Testis (tissue), 5 donors: ENCODE data around the gene NEK2. TPM values are rescaled to one million over a fixed set of nuclear protein-coding genes. Genes with fewer than 3 reads are reported as not detected.
"Not testable (repeated sequence)": the region's sequence is repeated elsewhere in the genome, so short reads cannot be mapped to it uniquely, and the experiment has no call there.

Experiments used
- DNase-seq: peaks from one replicate; pipeline ENCODE4 v3.0.0-alpha.2; 2019
- H3K27ac ChIP-seq, 2 donors: fragments of 200-600 bp; sonication (generic); one replicate each; pipeline ENCODE4 v1.5.1; 2019
- H3K27me3 ChIP-seq: fragments of 200-600 bp; sonication (generic); one replicate; pipeline ENCODE4 v1.5.1; 2019
- H3K36me3 ChIP-seq: fragments of 200-600 bp; sonication (generic); one replicate; pipeline ENCODE4 v1.5.1; 2017; ENCODE audit warnings: low read depth; ENCODE audit errors: missing control alignments
- H3K4me1 ChIP-seq: fragments of 200-600 bp; sonication (generic); one replicate; pipeline ENCODE4 v1.5.1; 2019
- H3K4me3 ChIP-seq, 2 donors: fragments of 200-600 bp; sonication (generic); one replicate each; pipeline ENCODE4 v1.5.1; 2017 to 2019
- H3K9me3 ChIP-seq: fragments of 200-600 bp; sonication (generic); one replicate; pipeline ENCODE4 v1.5.1; 2017
- POLR2A ChIP-seq: fragments of 450-650 bp; IDR thresholded peaks from one replicate; pipeline ENCODE4 v1.6.1; 2017; ENCODE audit warnings: antibody characterized with exemption, mild to moderate bottlenecking, moderate library complexity
- WGBS, 2 donors: methylation state at CpG; one replicate each; pipeline ENCODE4 v1.1.5; 2018; 5-methylcytosine and 5-hydroxymethylcytosine counted together
- intact Hi-C: fragments of 100-400 bp; cut with DNase I; formaldehyde crosslinking; loops from one replicate; pipeline ENCODE4 v1.15.1; 2023; ENCODE audit warnings: low total_unique reads
- long read RNA-seq, 2 donors: transcript quantifications; one replicate each; lab custom pipeline, GENCODE V29; 2026
- polyA plus RNA-seq: library from polyadenylated mRNA; stranded (reverse); fragments of 350-450 nt; fragmentation: Illumina TruSeq; extraction: RNeasy Lipid Tissue Mini Kit (QIAGEN cat#74804); gene quantifications from one replicate; pipeline ENCODE4 v1.2.3, GENCODE V29; 2014; ENCODE audit warnings: low read depth, low replicate concordance; ENCODE audit not compliant: insufficient read depth
- total RNA-seq, 2 donors: library from RNA; depleted of rRNA; stranded (reverse); fragments of >200 nt; gene quantifications; one replicate each; pipeline ENCODE4 v1.2.3, GENCODE V29; 2016
- TF ChIP-seq, protein P1 (sequence below), 3 experiments: fragments of 450-650 bp in 2 of 3; fragments of 200-600 bp in 1 of 3; sonication (generic) in 1 of 3; IDR thresholded peaks; one replicate each; pipeline ENCODE4 v1.5.1; 2016 to 2019; ENCODE audit warnings: antibody characterized with exemption in 3 of 3, mild to moderate bottlenecking in 2 of 3, moderate library complexity in 1 of 3

The NEK2 gene
- total RNA-seq (10 to 100 TPM; 40.0 to 53.9 TPM), polyA plus RNA-seq (126 TPM)
- long read RNA-seq, donor 1, partial matches to known transcripts = 5 of 8 reads
- long read RNA-seq, donor 1, other reads (novel, unspliced or antisense) = 0 of 8 reads
- long read RNA-seq, donor 2, partial matches to known transcripts = 0 of 2 reads
- long read RNA-seq, donor 2, other reads (novel, unspliced or antisense) = 0 of 2 reads

DNA sequence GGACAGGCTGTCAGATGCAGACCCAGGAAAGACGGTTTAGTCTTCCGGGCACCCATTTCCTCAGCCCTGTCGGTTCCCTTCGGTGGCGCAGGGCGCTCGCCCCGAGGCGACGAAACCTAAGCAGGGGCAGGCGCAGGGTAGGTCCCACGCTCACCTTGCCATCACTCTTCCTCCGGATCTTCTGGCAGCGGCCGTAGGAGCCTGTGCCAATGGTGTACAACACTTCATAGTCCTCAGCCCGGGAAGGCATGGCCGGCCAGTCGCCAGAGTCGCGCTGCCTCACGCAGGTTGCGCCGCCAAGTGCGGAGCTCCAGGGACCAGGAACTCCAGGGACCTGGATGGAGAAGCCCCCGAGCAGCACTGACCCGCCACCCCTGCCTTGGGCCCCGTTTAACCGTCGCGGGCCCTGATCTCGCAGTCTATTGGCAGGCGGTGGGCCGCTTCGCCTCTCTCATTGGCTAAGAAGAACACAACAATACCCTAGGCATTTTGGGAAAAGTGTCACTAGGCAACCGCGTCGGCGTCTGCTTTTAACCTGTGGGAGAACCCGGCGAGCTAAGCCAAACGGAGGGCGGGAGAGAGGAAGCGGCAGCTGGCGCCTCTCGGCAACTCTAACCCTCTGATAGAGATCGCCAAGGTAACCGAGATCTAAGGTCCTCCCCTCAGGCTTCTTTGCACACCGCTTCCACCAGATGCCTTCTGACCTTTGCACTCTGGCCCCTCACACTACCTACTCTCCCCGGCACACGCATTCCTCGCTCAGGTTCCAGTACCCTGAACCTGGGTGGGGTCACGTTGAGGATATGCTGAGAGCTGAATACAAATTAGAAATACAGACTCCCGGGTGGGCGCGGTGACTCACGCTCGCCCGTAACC, at the start of gene NEK2:
Gene NEK2 (minus strand): TSS at position 392 of the 876 bp plus-strand sequence. CDS start 142 bp downstream, at position 250.
- Histone ChIP-seq H3K36me3 (no peaks in the 10 kb centered on the region), H3K9me3 (no peaks in the 10 kb centered on the region), H3K4me3 (peak within 1 kb of the TSS; percentile 43 to 66), H3K4me1 (no peaks in the 10 kb centered on the region), H3K27ac (peak within 1 kb of the TSS; percentile 9 to 51), H3K27me3 (no peaks in the 10 kb centered on the region)
- intact Hi-C loops = no loop called here
- 1 to 2% methylated on average over 35 to 58 of the region's 58 CpGs for WGBS, 2 donors
- peak; percentile 99 for DNase-seq
- no peak for TF ChIP-seq POLR2A
- TF ChIP-seq, protein P1, sequence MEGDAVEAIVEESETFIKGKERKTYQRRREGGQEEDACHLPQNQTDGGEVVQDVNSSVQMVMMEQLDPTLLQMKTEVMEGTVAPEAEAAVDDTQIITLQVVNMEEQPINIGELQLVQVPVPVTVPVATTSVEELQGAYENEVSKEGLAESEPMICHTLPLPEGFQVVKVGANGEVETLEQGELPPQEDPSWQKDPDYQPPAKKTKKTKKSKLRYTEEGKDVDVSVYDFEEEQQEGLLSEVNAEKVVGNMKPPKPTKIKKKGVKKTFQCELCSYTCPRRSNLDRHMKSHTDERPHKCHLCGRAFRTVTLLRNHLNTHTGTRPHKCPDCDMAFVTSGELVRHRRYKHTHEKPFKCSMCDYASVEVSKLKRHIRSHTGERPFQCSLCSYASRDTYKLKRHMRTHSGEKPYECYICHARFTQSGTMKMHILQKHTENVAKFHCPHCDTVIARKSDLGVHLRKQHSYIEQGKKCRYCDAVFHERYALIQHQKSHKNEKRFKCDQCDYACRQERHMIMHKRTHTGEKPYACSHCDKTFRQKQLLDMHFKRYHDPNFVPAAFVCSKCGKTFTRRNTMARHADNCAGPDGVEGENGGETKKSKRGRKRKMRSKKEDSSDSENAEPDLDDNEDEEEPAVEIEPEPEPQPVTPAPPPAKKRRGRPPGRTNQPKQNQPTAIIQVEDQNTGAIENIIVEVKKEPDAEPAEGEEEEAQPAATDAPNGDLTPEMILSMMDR (IDR thresholded peaks at IDR 0.05) = no peak

DNA sequence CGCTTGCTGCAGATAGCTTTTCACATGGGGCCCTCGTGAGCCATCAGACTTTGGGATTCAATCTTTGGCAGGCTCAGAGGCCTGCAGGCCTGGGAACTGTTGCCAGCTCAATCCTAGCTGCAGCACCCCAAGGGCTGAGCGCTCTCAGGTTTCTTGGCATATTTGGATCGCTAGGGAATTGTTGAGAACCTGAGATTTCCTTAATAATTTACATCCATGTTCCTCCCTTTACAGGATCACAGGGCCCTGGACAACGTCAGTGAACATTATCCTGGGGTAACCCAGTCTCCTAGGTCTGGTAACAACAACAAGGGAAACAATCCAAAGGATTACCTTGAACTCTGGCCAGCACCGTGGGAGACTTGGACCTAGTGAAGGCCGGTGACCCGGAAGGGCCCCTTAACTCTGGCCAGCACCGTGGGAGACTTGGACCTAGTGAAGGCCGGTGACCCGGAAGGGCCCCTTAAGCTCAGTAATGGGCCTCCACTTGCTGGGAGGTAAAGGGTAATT, 49.3 kb upstream of the NEK2 start:
- DNase-seq = peak; percentile 81
- Histone ChIP-seq H3K27ac (peak overlapping the region in 1 of 2 donors; percentile 61), H3K4me1 (peaks cover 14% of the 10 kb centered on the region), H3K4me3 (no peak overlapping the region), H3K9me3 (no peaks in the 10 kb centered on the region), H3K36me3 (no peaks in the 10 kb centered on the region), H3K27me3 (no peaks in the 10 kb centered on the region)
- WGBS, 2 donors = 29 to 36% methylated on average over 11 of the region's 11 CpGs
- intact Hi-C loops = no loop called here
- TF ChIP-seq, protein P1 (IDR thresholded peaks at IDR 0.05) = no peak

DNA sequence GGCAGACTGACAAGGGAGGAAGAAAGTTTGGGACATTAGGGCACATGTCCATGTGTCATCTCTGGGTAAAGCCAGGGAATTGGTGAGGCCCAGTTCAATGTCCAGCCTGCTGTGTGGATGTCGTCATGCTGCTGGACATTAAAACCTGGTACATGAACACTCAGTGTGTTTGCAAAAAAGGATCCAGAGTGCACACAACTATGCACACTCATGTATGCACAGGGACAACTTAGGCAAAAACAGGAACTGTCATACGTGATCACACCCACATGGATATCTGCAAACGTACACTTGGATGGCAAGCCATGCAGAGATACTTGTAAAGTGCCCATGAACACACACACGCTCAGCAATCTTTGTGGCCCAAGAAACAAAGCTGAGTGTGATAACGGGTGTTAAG, 47.9 kb upstream of the NEK2 start:
- Histone ChIP-seq H3K27me3 (no peaks in the 10 kb centered on the region), H3K36me3 (no peaks in the 10 kb centered on the region), H3K4me3 (no peak overlapping the region), H3K9me3 (no peaks in the 10 kb centered on the region), H3K4me1 (peaks cover 14% of the 10 kb centered on the region), H3K27ac (no peak overlapping the region)
- intact Hi-C loops = no loop called here
- no peak for TF ChIP-seq POLR2A
- TF ChIP-seq, protein P1 (IDR thresholded peaks at IDR 0.05) = no peak
- WGBS, 2 donors = 84 to 96% methylated on average over 5 of the region's 5 CpGs
- DNase-seq = no peak

DNA sequence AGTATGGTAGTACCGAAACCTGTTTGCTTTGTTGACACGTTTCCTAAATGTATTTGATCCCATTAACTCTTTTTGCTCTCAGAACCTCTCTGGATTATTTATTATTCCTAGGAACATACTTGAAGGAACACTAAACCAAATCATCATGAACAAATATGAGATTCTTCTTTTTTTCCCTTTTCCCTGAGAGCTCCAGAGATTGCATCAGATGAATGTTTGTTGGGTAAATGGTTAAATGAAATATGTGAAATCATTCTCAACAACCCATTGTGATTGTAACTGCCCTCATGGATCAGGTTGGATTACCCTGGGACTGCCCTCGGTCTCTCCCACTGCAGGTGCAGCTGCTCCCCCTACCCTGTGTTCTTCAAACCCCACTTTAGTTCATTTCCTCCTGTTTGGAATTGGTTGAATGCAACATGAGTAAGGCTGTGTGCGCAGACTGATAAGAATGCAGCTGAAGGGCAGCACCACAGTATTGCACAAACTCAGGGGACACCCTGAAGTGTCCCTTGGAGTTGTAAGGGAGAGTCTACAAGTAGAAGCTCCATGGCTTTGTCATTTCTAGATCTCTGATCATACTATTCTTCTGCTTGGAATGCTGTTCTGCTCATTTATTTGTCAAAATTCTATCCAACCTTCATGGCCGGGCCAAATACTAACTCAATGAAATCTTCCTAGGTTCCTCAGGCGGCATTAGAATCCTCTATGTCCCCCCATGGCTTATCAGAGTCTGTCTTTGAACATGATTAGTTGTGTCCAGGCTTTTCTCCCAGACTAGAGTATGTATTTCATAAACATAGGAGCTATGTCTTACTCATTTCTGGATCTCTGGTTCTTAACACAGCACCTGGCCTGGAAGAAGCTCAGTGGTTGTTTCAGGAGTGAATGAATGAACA, 47.1 kb upstream of the NEK2 start:
- TF ChIP-seq, protein P1 (IDR thresholded peaks at IDR 0.05) = no peak
- TF ChIP-seq POLR2A = no peak
- WGBS, 2 donors = 92 to 95% methylated on average over 6 of the region's 6 CpGs

DNA sequence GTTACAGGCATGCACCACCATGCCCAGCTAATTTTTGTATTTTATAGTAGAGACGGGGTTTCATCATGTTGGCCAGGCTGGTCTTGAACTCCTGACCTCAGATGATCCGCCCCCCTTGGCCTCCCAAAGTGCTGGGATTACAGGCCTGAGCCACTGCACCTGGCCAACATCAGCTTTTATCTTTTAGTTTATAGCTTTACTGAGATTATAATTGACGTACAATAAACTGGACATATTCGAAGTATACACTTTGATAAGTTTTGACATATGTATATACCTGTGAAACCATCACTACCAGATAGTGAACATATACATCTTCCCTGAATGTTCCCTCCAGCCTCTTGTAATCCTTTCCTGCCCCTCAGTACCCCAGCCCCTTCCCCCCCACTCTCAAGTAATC, 41.1 kb upstream of the NEK2 start:
- intact Hi-C loops, H3K27me3 ChIP-seq, H3K36me3 ChIP-seq, H3K4me3 ChIP-seq, H3K9me3 ChIP-seq, H3K27ac ChIP-seq, H3K4me1 ChIP-seq, DNase-seq: not testable (repeated sequence)
- WGBS, 2 donors = 89 to 95% methylated on average over 4 of the region's 4 CpGs

More for the DNA sequence above, 47.1 kb upstream of the NEK2 start:
- Histone ChIP-seq H3K9me3 (no peaks in the 10 kb centered on the region), H3K4me1 (peaks cover 14% of the 10 kb centered on the region), H3K27ac (no peak overlapping the region), H3K36me3 (no peaks in the 10 kb centered on the region), H3K27me3 (no peaks in the 10 kb centered on the region), H3K4me3 (no peak overlapping the region)
- intact Hi-C loops = no loop called here
- DNase-seq = no peak
